K562 (cell line): ENCODE measurements around the gene B3GNT4. TPM values are rescaled to one million over a fixed set of nuclear protein-coding genes. Genes with fewer than 3 reads are reported as not detected.

Experiments
- ATAC-seq: fragments of 200-7000 bp; cut with Tn5 transposase; 3 replicates; pipeline ENCODE4 v1.9.1; 2020; ENCODE audit warnings: moderate library complexity
- BruUV-seq: library from RNA; stranded (reverse); fragments of 400-500 nt; replicated peaks from 2 replicates; lab custom pipeline; 2021; lab: Mats Ljungman, UMichigan
- CTCF ChIA-PET: fragments of 300-600 bp; formaldehyde crosslinking; extraction: SDS; loops from one replicate; lab custom pipeline; 2021; ENCODE audit warnings: low intra/inter-chr PET ratio; lab: Yijun Ruan, JAX
- POLR2A ChIA-PET: fragments of 300-600, 350-650 bp; sonication (Branson Sonifier 250); formaldehyde crosslinking; extraction: SDS; loops from one replicate; lab custom pipeline; 2021; ENCODE audit warnings: antibody characterized with exemption, inconsistent platforms; lab: Yijun Ruan, JAX
- DNase-seq, 4 experiments: peaks; one replicate each; pipeline versions ENCODE4 v3.0.0 to v3.0.0-alpha.2; 2011 to 2018; ENCODE audit warnings: low spot score in 3 of 4, mixed read lengths in 3 of 4; ENCODE audit errors: extremely low read depth in 1 of 4
- FAIRE-seq: peaks from 2 replicates; lab custom pipeline; 2011; peaks lifted over from hg19 to GRCh38; lab: Jason Lieb, UNC
- H2AFZ ChIP-seq: 2 replicates; pipeline ENCODE4 v1.6.0; 2011; ENCODE audit warnings: low read depth, low read length, control low read depth, inconsistent platforms
- H3K27ac ChIP-seq: fragments of 200-600 bp; 3 replicates; pipeline ENCODE4 v1.8.0; 2011; ENCODE audit warnings: low read depth, mild to moderate bottlenecking, control low read depth, inconsistent platforms, low read length, moderate library complexity, mixed read lengths; ENCODE audit errors: extremely low read depth
- H3K27me3 ChIP-seq, 2 experiments: fragments of 300-600 bp in 1 of 2; 2 replicates in 1 of 2; 3 replicates in 1 of 2; pipeline versions ENCODE4 v1.6.0 to v1.8.0; 2011; ENCODE audit warnings: inconsistent platforms in 2 of 2, low read length in 2 of 2, mild to moderate bottlenecking in 1 of 2, mixed read lengths in 1 of 2, moderate library complexity in 1 of 2; ENCODE audit not compliant: control insufficient read depth in 2 of 2, insufficient read depth in 2 of 2
- H3K36me3 ChIP-seq: fragments of 300-600 bp; 3 replicates; pipeline ENCODE4 v1.8.0; 2011; ENCODE audit warnings: mild to moderate bottlenecking, low read length, inconsistent platforms; ENCODE audit not compliant: control insufficient read depth, insufficient read depth
- H3K4me1 ChIP-seq, 2 experiments: fragments of 200-600 bp in 1 of 2; replicated peaks in 1 of 2; 2 replicates in 1 of 2; 3 replicates in 1 of 2; pipeline versions ENCODE4 v1.5.1 to v1.8.0; 2011; ENCODE audit warnings: inconsistent platforms in 2 of 2, low read length in 2 of 2, mild to moderate bottlenecking in 1 of 2, mixed read lengths in 1 of 2, moderate library complexity in 1 of 2; ENCODE audit not compliant: control insufficient read depth in 2 of 2, insufficient read depth in 2 of 2
- H3K4me2 ChIP-seq: 2 replicates; pipeline ENCODE4 v1.6.1; 2011; ENCODE audit warnings: low read length, control low read depth, inconsistent platforms, mixed read lengths; ENCODE audit not compliant: insufficient read depth
- H3K4me3 ChIP-seq: fragments of 200-600 bp; sonication (generic), shearing (Covaris generic); 2 replicates; pipeline ENCODE4 v1.5.1; 2016; ENCODE audit warnings: control low read depth, inconsistent platforms
- H3K79me2 ChIP-seq: fragments of 200-600 bp; 3 replicates; pipeline ENCODE4 v1.8.0; 2011; ENCODE audit warnings: low read length, inconsistent platforms; ENCODE audit not compliant: control insufficient read depth, insufficient read depth
- H3K9ac ChIP-seq, 2 experiments: 2 replicates each; pipeline versions ENCODE4 v1.6.0 to v1.6.1; 2011; ENCODE audit warnings: low read depth in 2 of 2, low read length in 2 of 2, control low read depth in 1 of 2, inconsistent platforms in 1 of 2, mild to moderate bottlenecking in 1 of 2, mixed read lengths in 1 of 2; ENCODE audit not compliant: insufficient read depth in 1 of 2
- H3K9me1 ChIP-seq: one replicate; pipeline ENCODE4 v1.6.0; 2011; ENCODE audit warnings: inconsistent platforms, mild to moderate bottlenecking, low read length, moderate library complexity; ENCODE audit not compliant: control insufficient read depth, insufficient read depth
- H3K9me3 ChIP-seq: replicated peaks from 2 replicates; pipeline ENCODE4 v1.5.1; 2011; ENCODE audit warnings: low read depth, low read length, inconsistent platforms; ENCODE audit not compliant: control insufficient read depth, insufficient read depth
- H4K20me1 ChIP-seq: replicated peaks from 2 replicates; pipeline ENCODE4 v1.6.1; 2011; ENCODE audit warnings: low read length, inconsistent platforms, mixed read lengths; ENCODE audit not compliant: control insufficient read depth, insufficient read depth
- BCOR ChIP-seq: fragments of 450-650 bp; IDR thresholded peaks from 2 replicates; pipeline ENCODE4 v1.6.1; 2016
- ELF2 ChIP-seq: fragments of 250-450 bp; sonication (Bioruptor Pico); IDR thresholded peaks from 2 replicates; pipeline ENCODE4 v1.5.0; 2021; ENCODE audit warnings: mild to moderate bottlenecking
- ETV5 ChIP-seq: sonication (generic); formaldehyde crosslinking; IDR thresholded peaks from 2 replicates; pipeline ENCODE4 v1.4.0; 2020; ENCODE audit warnings: low read depth, mild to moderate bottlenecking, missing genetic modification reagents
- IRF1 ChIP-seq: sonication (generic); formaldehyde crosslinking; IDR thresholded peaks from 2 replicates; pipeline ENCODE4 v1.8.0; 2022; ENCODE audit warnings: missing genetic modification reagents, mild to moderate bottlenecking, borderline replicate concordance
- MBD2 ChIP-seq: sonication (generic); IDR thresholded peaks from 2 replicates; pipeline ENCODE4 v1.6.1; 2016; ENCODE audit warnings: low read depth, borderline replicate concordance
- NR2C2 ChIP-seq, 2 experiments: fragments of 200-800 bp in 1 of 2; sonication (Bioruptor generic) in 1 of 2; sonication (generic) in 1 of 2; formaldehyde crosslinking in 1 of 2; IDR thresholded peaks; 2 replicates each; pipeline versions ENCODE4 v1.6.1 to v1.8.0; 2016 to 2022; ENCODE audit warnings: mild to moderate bottlenecking in 1 of 2, missing compliant biosample characterization in 1 of 2, missing genetic modification characterization in 1 of 2, missing genetic modification reagents in 1 of 2
- SRSF9 ChIP-seq: fragments of 200-400 bp; formaldehyde crosslinking; IDR thresholded peaks from 2 replicates; pipeline ENCODE4 v1.6.1; 2017; ENCODE audit warnings: low read depth, low read length, borderline replicate concordance
- ZBTB5 ChIP-seq: fragments of 450-650 bp; IDR thresholded peaks from 2 replicates; pipeline ENCODE4 v1.6.1; 2017; ENCODE audit warnings: antibody characterized with exemption
- ZNF253 ChIP-seq: fragments of 250-450 bp; sonication (Bioruptor Pico); conservative IDR thresholded peaks from 2 replicates; pipeline ENCODE4 v1.6.1; 2021; ENCODE audit warnings: mild to moderate bottlenecking
- ZNF77 ChIP-seq: fragments of 250-450 bp; sonication (Bioruptor Pico); IDR thresholded peaks from 2 replicates; pipeline ENCODE4 v1.5.0; 2020
- WGBS: fragments of 100-300 bp; shearing (Covaris generic); methylation state at CpG from one replicate; pipeline ENCODE4 v1.1.6; 2016; ENCODE audit warnings: low coverage, mixed read lengths; ENCODE audit not compliant: insufficient coverage; ENCODE audit errors: missing lambda C conversion rate; 5-methylcytosine and 5-hydroxymethylcytosine counted together
- in situ Hi-C: fragments of 300-500 bp; cut with MboI; formaldehyde crosslinking; loops from 4 replicates; pipeline ENCODE4 v1.15.0; 2018; ENCODE audit warnings: inconsistent platforms, mixed read lengths
- intact Hi-C: fragments of 100-400 bp; cut with micrococcal nuclease; formaldehyde crosslinking; loops from 2 replicates; pipeline ENCODE4 v1.14.2; 2022
- polyA plus RNA-seq, 8 experiments: library from polyadenylated mRNA; depleted of rRNA in 4 of 8; stranded (reverse) in 5 of 8; unstranded in 3 of 8; fragments of >200 nt; fragmentation: Nextera tagmentation in 2 of 8; fragmentation: Illumina TruSeq in 1 of 8; extraction: Ambion mirVana in 2 of 8; extraction: Trizol in 1 of 8; gene quantifications; 2 replicates each; pipeline versions ENCODE4 v1.2.1 to v1.2.3, GENCODE V29; 2011 to 2014; ENCODE audit warnings: inconsistent platforms in 1 of 8, missing spikeins in 1 of 8
- total RNA-seq, 7 experiments: library from RNA; depleted of rRNA in 6 of 7; stranded (reverse); fragments of >200 nt in 6 of 7; fragmentation: Illumina TruSeq in 2 of 7; extraction: Trizol in 2 of 7; gene quantifications; 2 replicates each; pipeline versions ENCODE4 v1.2.1 to v1.2.3, GENCODE V29; 2011 to 2021; ENCODE audit warnings: low replicate concordance in 1 of 7

The B3GNT4 gene
- total and polyA plus RNA-seq, 9 of the 15 experiments (the other 6 are each of a cell fraction or from before 2014, with no cell fraction given), result 0.17 to 3.2 (median 1.3) TPM

DNA sequence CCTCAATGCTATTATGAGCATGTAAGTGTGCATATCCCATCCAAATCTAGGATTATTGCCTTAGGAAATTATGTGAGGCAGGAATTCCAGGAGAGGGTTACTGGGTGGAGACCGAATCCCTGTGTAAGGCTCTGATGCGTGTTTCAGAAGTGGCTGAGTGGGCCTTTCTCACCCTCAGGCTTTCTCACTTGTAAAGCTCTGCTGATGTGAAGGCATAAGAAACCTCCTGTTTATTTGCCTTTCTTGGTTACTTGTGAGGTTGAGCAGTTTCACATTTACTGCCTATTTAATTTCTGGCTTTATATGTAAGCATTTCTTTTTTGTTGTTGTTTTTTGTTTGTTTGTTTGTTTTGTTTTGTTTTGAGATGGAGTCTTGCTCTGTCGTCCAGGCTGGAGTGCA, 40.5 kb upstream of the B3GNT4 start:
- no peaks in the 10 kb centered on the region for H3K36me3 ChIP-seq
- DNase-seq (no peak), FAIRE-seq (no peak), ATAC-seq (no peak)
- no peaks in the 10 kb centered on the region for H4K20me1 ChIP-seq
- no peak overlapping the region for H3K4me2 ChIP-seq
- no peaks in the 10 kb centered on the region for H3K9me3 ChIP-seq
- intact Hi-C loops, result no loop called here
- H3K27ac ChIP-seq, result no peak overlapping the region
- WGBS, result 39% methylated on average over 2 of the region's 3 CpGs
- BruUV-seq, result no TSS peak
- no peak overlapping the region for H3K9ac ChIP-seq
- peaks cover 12 to 18% of the 10 kb centered on the region in 2 experiments; a peak in 4 of 5 replicates for H3K27me3 ChIP-seq
- H3K79me2 ChIP-seq, result no peaks in the 10 kb centered on the region
- ChIA-PET CTCF (no interaction called here), POLR2A (no interaction called here)
- TF ChIP-seq NR2C2 (CRISPR knock-in tag; IDR thresholded peaks at IDR 0.05), result no peak
- no peak for TF ChIP-seq NR2C2 (tag; IDR thresholded peaks at IDR 0.05)
- TF ChIP-seq ELF2 (CRISPR knock-in tag), result no peak
- no peak for TF ChIP-seq ETV5 (CRISPR knock-in tag)
- TF ChIP-seq ZNF253 (CRISPR knock-in tag), result no peak
- TF ChIP-seq ZBTB5, result no peak
- no peak for TF ChIP-seq ZNF77 (CRISPR knock-in tag)
- TF ChIP-seq IRF1 (CRISPR knock-in tag), result no peak
- no peak for TF ChIP-seq MBD2
- no peak for TF ChIP-seq SRSF9
- no peak for TF ChIP-seq BCOR
- in situ Hi-C loops, result no loop called here
- no peak overlapping the region for H3K4me3 ChIP-seq
- H3K9me1 ChIP-seq, result no peaks in the 10 kb centered on the region
- H3K4me1 ChIP-seq, result peaks cover 0 to 6% of the 10 kb centered on the region in 2 experiments; a peak in 3 of 5 replicates
- no peak overlapping the region for H2AFZ ChIP-seq
